Left lobe of liver (tissue), 2 donors: ENCODE data around the gene STXBP3. TPM values are rescaled to one million over a fixed set of nuclear protein-coding genes. Genes with fewer than 3 reads are reported as not detected.

Experiments
- ATAC-seq: fragments of 200-7000 bp; cut with Tn5 transposase; one replicate; pipeline ENCODE4 v1.9.1; 2020; ENCODE audit warnings: mild to moderate bottlenecking, moderate library complexity
- DNase-seq: peaks from one replicate; pipeline ENCODE4 v3.0.0-alpha.2; 2020; ENCODE audit warnings: low spot score
- total RNA-seq: library from RNA; stranded (reverse); gene quantifications from one replicate; pipeline ENCODE4 v1.2.1, GENCODE V29; 2021
- donor health status: DM: no; HTN: no; CAD: no; lungs with moderate emphysema.
- donor health status: DM: no; HTN: yes; CAD: no.

Gene STXBP3
- total RNA-seq, 1 donor from 2014 or later, result 16.2 TPM

GRCh38 chr1:108832929-108833328 lies 86.5 kb downstream of the STXBP3 start:
- no peak for ATAC-seq

GRCh38 chr1:108841703-108842102 lies 95.2 kb downstream of the STXBP3 start:
- ATAC-seq (no peak), DNase-seq (no peak)

More at GRCh38 chr1:108832929-108833328, 86.5 kb downstream of the STXBP3 start:
- no peak for DNase-seq

- ATAC-seq (no peak), DNase-seq (no peak)
Measured at GRCh38 chr1:108842525-108843181, 96.2 kb downstream of the STXBP3 start.

- ATAC-seq, result no peak
Measured at GRCh38 chr1:108843390-108844137, 97.1 kb downstream of the STXBP3 start.

GRCh38 chr1:108845446-108845845 lies 99.0 kb downstream of the STXBP3 start:
- ATAC-seq (no peak), DNase-seq (no peak)

More at GRCh38 chr1:108843390-108844137, 97.1 kb downstream of the STXBP3 start:
- no peak for DNase-seq

GRCh38 chr1:108845991-108846390 lies 99.5 kb downstream of the STXBP3 start:
- ATAC-seq, result no peak

GRCh38 chr1:108847494-108847893 lies 101.0 kb downstream of the STXBP3 start:
- DNase-seq (no peak), ATAC-seq (no peak)

More at GRCh38 chr1:108845991-108846390, 99.5 kb downstream of the STXBP3 start:
- DNase-seq, result no peak

- DNase-seq, result no peak
- no peak for ATAC-seq
Measured at GRCh38 chr1:108848806-108849205, 102.3 kb downstream of the STXBP3 start.

- ATAC-seq (no peak), DNase-seq (no peak)
Measured at GRCh38 chr1:108850929-108851328, 104.5 kb downstream of the STXBP3 start.

GRCh38 chr1:108851567-108851966 lies 105.1 kb downstream of the STXBP3 start:
- ATAC-seq, result no peak
- DNase-seq, result no peak

GRCh38 chr1:108852221-108852975 lies 105.9 kb downstream of the STXBP3 start:
- DNase-seq (no peak), ATAC-seq (no peak)

- DNase-seq, result no peak
- no peak for ATAC-seq
Measured at GRCh38 chr1:108854221-108855019, 107.9 kb downstream of the STXBP3 start.

GRCh38 chr1:108856994-108857393 lies 110.5 kb downstream of the STXBP3 start, which contains the start of gene AKNAD1:
Gene AKNAD1 (minus strand): TSS chr1:108857094. CDS start chr1:108852664, 4,430 bp downstream.
- DNase-seq, result no peak

GRCh38 chr1:108858230-108858950 lies 111.9 kb downstream of the STXBP3 start:
- ATAC-seq (no peak), DNase-seq (no peak)

More at GRCh38 chr1:108856994-108857393, 110.5 kb downstream of the STXBP3 start, which contains the start of gene AKNAD1:
- no peak for ATAC-seq

Other genes starting within 250 kb of the STXBP3 start
- 1.5 TPM for gene EEIG2, start 186.6 kb upstream of the STXBP3 start, total RNA-seq
- gene HENMT1, start 85.6 kb upstream of the STXBP3 start, total RNA-seq, result 0.58 TPM
- gene PRPF38B, start 54.4 kb upstream of the STXBP3 start, total RNA-seq, result 12.0 TPM
- not detected for gene FNDC7, start 33.8 kb upstream of the STXBP3 start, total RNA-seq
- not detected for gene AKNAD1, start 110.4 kb downstream of the STXBP3 start, total RNA-seq
- 0.20 TPM for gene GPSM2, start 130.3 kb downstream of the STXBP3 start, total RNA-seq
- 17.7 TPM for gene CLCC1, start 216.8 kb downstream of the STXBP3 start, total RNA-seq